Measurements from ENCODE around the gene RFXAP. TPM values are rescaled to one million over a fixed set of nuclear protein-coding genes. Genes with fewer than 3 reads are reported as not detected.

RFXAP gene
- total RNA-seq, 1 donor from 2014 or later: 5.5 TPM

DNA sequence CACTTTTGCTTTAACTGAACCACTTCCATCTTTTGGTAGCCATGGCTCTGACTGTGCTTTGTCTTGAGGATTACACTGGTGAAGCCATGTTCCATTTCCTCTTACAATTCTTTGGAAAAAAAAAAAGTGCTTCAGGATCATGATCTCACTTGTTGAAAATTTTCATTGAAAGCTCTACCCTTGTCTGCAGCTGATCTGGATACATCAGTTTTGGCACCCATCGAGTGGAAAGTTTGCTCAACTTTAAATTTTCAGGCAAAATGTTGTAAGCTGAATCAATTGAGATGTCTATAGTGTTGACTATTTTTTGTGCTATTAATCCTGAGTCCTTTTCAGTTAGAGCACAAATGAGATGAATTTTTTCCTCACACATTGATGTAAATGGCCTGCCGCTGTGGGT, 48.3 kb upstream of the RFXAP start:
- no peak for FAIRE-seq
- Mint-ChIP-seq H3K4me3 (ENCODE audit: unreplicated experiment) (no peak overlapping the region), H3K4me1 (ENCODE audit: low read depth, unreplicated experiment) (peaks cover 29% of the 10 kb centered on the region), H3K9me3 (ENCODE audit: unreplicated experiment) (peaks cover 9% of the 10 kb centered on the region), H3K27ac (ENCODE audit: unreplicated experiment) (no peak overlapping the region), H3K27me3 (ENCODE audit: low read depth, unreplicated experiment) (no peaks in the 10 kb centered on the region), H3K36me3 (ENCODE audit: low read depth, unreplicated experiment) (peaks cover 1% of the 10 kb centered on the region)
- TF ChIP-seq EZH2 (IDR thresholded peaks at IDR 0.05; ENCODE audit: insufficient read depth, low read length): no peak
- TF ChIP-seq, protein P1, sequence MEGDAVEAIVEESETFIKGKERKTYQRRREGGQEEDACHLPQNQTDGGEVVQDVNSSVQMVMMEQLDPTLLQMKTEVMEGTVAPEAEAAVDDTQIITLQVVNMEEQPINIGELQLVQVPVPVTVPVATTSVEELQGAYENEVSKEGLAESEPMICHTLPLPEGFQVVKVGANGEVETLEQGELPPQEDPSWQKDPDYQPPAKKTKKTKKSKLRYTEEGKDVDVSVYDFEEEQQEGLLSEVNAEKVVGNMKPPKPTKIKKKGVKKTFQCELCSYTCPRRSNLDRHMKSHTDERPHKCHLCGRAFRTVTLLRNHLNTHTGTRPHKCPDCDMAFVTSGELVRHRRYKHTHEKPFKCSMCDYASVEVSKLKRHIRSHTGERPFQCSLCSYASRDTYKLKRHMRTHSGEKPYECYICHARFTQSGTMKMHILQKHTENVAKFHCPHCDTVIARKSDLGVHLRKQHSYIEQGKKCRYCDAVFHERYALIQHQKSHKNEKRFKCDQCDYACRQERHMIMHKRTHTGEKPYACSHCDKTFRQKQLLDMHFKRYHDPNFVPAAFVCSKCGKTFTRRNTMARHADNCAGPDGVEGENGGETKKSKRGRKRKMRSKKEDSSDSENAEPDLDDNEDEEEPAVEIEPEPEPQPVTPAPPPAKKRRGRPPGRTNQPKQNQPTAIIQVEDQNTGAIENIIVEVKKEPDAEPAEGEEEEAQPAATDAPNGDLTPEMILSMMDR (IDR thresholded peaks at IDR 0.05; ENCODE audit: insufficient read depth, low read depth, low read length): no peak
- Histone ChIP-seq H3K4me2 (ENCODE audit: low read length) (no peak overlapping the region), H3K4me1 (ENCODE audit: insufficient read depth, low read length) (peaks cover 5% of the 10 kb centered on the region), H3K27ac (ENCODE audit: low read depth, low read length) (no peak overlapping the region), H3K9me3 (ENCODE audit: insufficient read depth, low read depth, low read length) (peaks cover 4% of the 10 kb centered on the region), H3K79me2 (ENCODE audit: insufficient read depth, low read length) (no peaks in the 10 kb centered on the region), H2AFZ (ENCODE audit: low read depth, low read length) (no peak overlapping the region), H3K36me3 (ENCODE audit: insufficient read depth, low read length) (no peaks in the 10 kb centered on the region), H3K4me3 (ENCODE audit: insufficient read depth, low read depth, low read length) (no peak overlapping the region), H4K20me1 (ENCODE audit: insufficient read depth, low read length) (no peaks in the 10 kb centered on the region), H3K9ac (ENCODE audit: low read length) (no peak overlapping the region), H3K27me3 (ENCODE audit: insufficient read depth, low read length) (no peaks in the 10 kb centered on the region)
- peak; percentile 24 for DNase-seq (ENCODE audit: low read depth)

DNA sequence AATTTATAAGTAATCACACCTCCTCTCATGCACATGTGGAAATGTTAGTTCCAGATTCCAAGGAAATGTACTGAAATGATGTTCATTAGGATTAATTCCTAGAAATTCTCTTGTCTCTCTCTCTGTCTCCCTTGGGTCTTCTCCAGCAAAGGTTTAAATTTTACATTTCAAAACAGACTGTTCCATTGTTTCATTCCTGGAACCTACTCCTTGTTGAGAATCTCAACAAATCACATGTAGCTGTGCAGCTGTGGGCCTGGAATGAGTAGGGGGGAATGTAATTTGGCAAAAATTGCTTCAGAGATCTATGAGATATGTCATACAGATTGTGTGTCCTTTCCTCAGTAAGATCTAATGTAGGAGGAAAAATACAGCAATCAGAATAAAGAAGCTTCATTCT, 46.2 kb upstream of the RFXAP start:
- Mint-ChIP-seq H3K4me1 (ENCODE audit: low read depth, unreplicated experiment) (peaks cover 29% of the 10 kb centered on the region), H3K9me3 (ENCODE audit: unreplicated experiment) (peaks cover 16% of the 10 kb centered on the region), H3K36me3 (ENCODE audit: low read depth, unreplicated experiment) (peaks cover 1% of the 10 kb centered on the region), H3K4me3 (ENCODE audit: unreplicated experiment) (no peak overlapping the region), H3K27me3 (ENCODE audit: low read depth, unreplicated experiment) (no peaks in the 10 kb centered on the region), H3K27ac (ENCODE audit: unreplicated experiment) (no peak overlapping the region)
- Histone ChIP-seq H3K4me3 (ENCODE audit: insufficient read depth, low read depth, low read length) (no peak overlapping the region), H4K20me1 (ENCODE audit: insufficient read depth, low read length) (no peaks in the 10 kb centered on the region), H3K27ac (ENCODE audit: low read depth, low read length) (no peak overlapping the region), H3K9ac (ENCODE audit: low read length) (no peak overlapping the region), H3K4me2 (ENCODE audit: low read length) (no peak overlapping the region), H3K36me3 (ENCODE audit: insufficient read depth, low read length) (no peaks in the 10 kb centered on the region), H3K4me1 (ENCODE audit: insufficient read depth, low read length) (peaks cover 1% of the 10 kb centered on the region), H3K9me3 (ENCODE audit: insufficient read depth, low read depth, low read length) (no peaks in the 10 kb centered on the region), H3K27me3 (ENCODE audit: insufficient read depth, low read length) (no peaks in the 10 kb centered on the region), H2AFZ (ENCODE audit: low read depth, low read length) (no peak overlapping the region), H3K79me2 (ENCODE audit: insufficient read depth, low read length) (no peaks in the 10 kb centered on the region)
- no peak for FAIRE-seq
- DNase-seq (ENCODE audit: low read depth): no peak
- no peak for TF ChIP-seq EZH2 (IDR thresholded peaks at IDR 0.05; ENCODE audit: insufficient read depth, low read length)
- TF ChIP-seq, protein P1 (IDR thresholded peaks at IDR 0.05; ENCODE audit: insufficient read depth, low read depth, low read length): no peak

DNA sequence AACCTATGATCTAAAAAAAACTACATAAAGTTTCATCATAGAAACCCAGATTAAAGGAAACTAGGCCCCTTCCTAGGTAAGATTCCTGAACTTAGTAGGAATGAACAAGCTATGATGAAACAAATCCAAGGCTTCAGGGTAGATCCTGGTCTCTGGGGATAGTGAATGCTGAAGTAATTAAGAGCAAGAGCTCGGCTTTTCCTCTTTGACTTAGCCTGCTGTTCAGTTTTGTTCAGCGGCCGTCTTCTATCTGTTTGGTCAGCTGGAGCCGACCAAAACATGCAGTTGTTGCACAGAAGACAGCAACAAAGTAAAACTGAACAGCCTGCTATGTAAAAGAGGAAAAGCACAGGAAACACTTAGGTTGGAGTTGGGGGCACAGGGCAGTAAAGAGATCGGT, 44.1 kb upstream of the RFXAP start:
- Histone ChIP-seq H3K79me2 (ENCODE audit: insufficient read depth, low read length) (no peaks in the 10 kb centered on the region), H3K9ac (ENCODE audit: low read length) (no peak overlapping the region), H3K36me3 (ENCODE audit: insufficient read depth, low read length) (no peaks in the 10 kb centered on the region), H2AFZ (ENCODE audit: low read depth, low read length) (no peak overlapping the region), H4K20me1 (ENCODE audit: insufficient read depth, low read length) (no peaks in the 10 kb centered on the region), H3K4me1 (ENCODE audit: insufficient read depth, low read length) (peaks cover 10% of the 10 kb centered on the region), H3K27ac (ENCODE audit: low read depth, low read length) (no peak overlapping the region), H3K27me3 (ENCODE audit: insufficient read depth, low read length) (no peaks in the 10 kb centered on the region), H3K4me2 (ENCODE audit: low read length) (no peak overlapping the region), H3K4me3 (ENCODE audit: insufficient read depth, low read depth, low read length) (no peak overlapping the region), H3K9me3 (ENCODE audit: insufficient read depth, low read depth, low read length) (no peaks in the 10 kb centered on the region)
- FAIRE-seq (no peak), DNase-seq (ENCODE audit: low read depth) (no peak)
- TF ChIP-seq EZH2 (IDR thresholded peaks at IDR 0.05; ENCODE audit: insufficient read depth, low read length): no peak
- TF ChIP-seq, protein P1 (IDR thresholded peaks at IDR 0.05; ENCODE audit: insufficient read depth, low read depth, low read length): no peak
- no peak overlapping the region for H3K4me3 Mint-ChIP-seq (ENCODE audit: unreplicated experiment)
- no peaks in the 10 kb centered on the region for H3K27me3 Mint-ChIP-seq (ENCODE audit: low read depth, unreplicated experiment)
- no peak overlapping the region for H3K27ac Mint-ChIP-seq (ENCODE audit: unreplicated experiment)
- H3K9me3 Mint-ChIP-seq (ENCODE audit: unreplicated experiment): peaks cover 11% of the 10 kb centered on the region
- peaks cover 45% of the 10 kb centered on the region for H3K4me1 Mint-ChIP-seq (ENCODE audit: low read depth, unreplicated experiment)
- peaks cover 1% of the 10 kb centered on the region for H3K36me3 Mint-ChIP-seq (ENCODE audit: low read depth, unreplicated experiment)
